NOMO-1 (cell line): Measurements from ENCODE around the gene FANCM.

Experiments used
- DNase-seq, 2 experiments: peaks; one replicate each; lab custom pipeline; 2025; ENCODE audit not compliant: unreplicated experiment in 2 of 2; lab: John Stamatoyannopoulos, UW

The FANCM gene

DNA sequence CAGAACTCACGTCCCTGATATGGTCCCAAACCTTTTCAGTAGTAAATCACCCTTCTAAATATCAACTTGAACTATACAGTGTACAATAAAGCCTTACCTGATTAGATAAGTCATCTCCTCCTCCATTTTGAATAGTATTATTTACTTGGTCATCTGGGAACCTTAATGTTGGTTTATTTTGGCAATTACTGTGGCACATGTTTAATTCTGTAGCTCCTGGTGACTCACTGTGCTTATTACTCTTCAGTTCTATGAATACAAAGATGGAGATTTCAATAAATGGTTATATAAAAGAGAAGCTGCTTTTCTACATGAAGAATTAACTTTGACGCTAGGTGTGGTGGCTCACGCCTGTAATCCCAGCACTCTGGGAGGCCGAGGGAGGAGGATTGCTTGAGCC is 91.8 kb downstream of the FANCM start:
- no peak for DNase-seq

DNA sequence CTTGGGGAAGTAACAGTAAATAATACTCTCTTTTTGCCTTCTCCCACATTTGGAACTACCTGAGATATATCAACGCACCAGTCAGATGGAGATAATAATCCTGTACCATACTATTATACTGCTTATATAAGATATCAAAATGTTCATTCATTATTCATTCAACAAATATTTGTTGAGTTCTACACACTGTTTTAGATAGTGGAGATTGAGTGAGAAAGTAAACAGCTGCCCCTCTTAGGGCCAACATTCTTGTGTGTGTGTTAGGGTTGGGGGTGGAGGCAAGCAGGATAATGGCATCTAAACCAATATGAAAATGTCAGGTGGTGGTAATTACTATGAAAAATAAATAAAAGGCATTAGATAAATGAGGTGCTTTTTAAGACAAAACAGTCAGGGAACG is 103.3 kb downstream of the FANCM start:
- DNase-seq, result no peak

DNA sequence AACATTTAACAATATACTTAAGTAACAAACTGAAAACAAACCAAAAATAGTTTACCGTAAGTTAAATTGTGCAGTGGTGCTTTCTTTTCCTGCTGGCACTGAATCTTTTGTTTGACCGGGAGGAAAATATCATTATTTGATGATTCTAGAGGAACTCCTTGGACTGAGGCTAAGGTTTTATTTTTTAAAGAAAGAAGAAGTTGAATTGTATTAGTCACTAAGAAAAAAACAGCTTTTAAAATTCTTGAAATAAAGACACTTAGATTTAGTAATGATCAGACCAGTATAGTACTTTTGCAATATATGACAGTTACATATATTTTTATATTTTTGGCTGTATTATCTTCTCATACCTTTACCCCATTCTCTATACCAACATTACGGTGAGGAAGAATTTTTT is 107.0 kb downstream of the FANCM start:
- DNase-seq, result no peak

DNA sequence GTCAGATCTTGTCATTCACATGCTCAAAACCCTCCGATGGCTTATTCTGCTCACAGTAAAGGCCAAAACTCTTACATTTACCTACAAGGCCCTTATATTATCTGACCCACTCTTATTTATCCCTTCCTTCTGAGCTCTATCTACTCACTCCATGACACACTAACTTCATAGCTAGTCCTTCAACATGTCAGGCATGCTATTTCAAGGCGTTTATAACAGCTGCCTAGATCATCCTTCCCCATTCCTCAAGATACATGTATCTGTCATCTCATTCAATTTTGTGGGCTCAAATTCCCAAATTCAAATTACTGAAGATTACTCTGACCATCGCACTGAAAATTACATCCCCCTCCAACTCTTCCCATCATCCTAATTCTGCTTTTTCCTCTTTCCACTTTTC is 110.4 kb downstream of the FANCM start:
- DNase-seq, result no peak

DNA sequence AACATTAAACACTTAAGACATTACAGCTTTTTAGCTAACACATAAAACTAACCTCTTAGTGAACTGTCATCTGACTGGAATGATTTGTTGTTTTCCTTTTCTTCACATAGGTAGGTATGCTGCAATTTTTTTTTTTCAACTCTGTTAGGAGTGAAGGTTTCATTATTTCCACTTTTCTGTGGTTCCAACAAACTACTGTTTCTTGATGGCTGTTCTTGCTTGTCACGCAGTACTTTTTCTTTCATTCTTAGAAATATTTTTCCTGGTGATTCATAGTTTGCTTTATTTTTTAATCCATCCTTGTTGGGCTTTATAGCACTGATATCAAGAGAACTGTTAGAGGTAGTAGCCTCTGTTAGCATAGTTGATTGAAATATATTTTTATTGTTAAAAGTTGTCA is 111.0 kb downstream of the FANCM start:
- DNase-seq, result no peak

DNA sequence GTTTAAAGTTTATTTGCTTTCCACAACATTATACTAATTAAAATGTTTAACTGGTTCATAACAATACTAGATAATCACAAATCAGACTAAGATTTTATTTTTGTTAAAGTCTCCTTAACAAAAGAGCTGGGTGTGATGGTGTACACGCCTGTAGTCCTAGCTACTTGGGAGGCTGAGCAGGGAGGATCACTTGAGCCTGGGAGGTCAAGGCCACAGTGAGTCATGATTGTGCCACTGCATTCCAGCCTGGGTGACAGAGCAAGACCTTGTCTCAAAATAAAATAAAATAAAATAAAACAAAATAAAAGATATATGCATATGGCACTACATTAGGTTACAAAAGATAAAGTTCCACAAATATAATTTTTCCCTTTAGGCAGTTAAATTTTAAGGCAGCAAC is 111.7 kb downstream of the FANCM start:
- no peak for DNase-seq

DNA sequence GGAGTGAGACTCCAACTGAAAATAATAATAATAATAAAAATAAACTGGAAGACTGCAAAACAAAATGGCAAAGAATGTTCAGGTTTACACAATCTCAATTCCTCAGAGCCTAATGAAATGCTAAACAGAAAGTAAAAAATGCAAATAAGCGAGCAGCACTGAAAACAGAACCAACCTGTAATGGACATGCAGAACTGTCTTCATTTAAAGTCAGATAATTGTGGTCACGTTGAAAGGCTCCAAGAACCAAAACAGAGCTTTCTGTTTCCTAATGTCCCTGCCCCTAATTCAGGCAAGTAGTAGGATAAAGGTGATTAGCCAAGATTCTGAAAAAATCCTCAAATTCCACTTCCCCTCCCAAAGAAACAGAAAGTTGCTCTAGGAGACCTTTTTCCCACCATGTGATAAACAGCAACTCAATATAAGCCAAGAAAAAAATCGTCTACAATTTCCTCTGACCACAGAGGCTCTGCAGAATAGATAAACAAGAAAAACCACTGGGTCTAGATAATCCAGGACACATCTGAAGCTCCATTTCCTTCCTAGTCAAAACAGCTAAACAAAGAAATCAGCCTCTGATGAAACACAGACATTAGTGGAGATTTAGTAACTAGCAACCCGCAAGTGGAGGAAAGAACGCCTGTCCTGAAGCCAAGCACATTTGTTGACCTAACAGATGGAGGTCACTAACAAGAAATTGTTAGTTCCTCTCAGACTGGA is 114.3 kb downstream of the FANCM start:
- peak; percentile 77 to 88 for DNase-seq
